ENCODE measurements around the gene HEXB. TPM values are rescaled to one million over a fixed set of nuclear protein-coding genes. Genes with fewer than 3 reads are reported as not detected.

HEXB gene
- total and polyA plus RNA-seq, 2 of the 13 experiments (the other 11 are each of a cell fraction or from before 2014, with no cell fraction given) = 100 to 104 TPM

- TF ChIP-seq TERF1 (CRISPR knock-in tag; IDR thresholded peaks at IDR 0.05) (no peak), HNRNPUL1 (IDR thresholded peaks at IDR 0.05; ENCODE audit: low read depth, low read length) (no peak), SOX5 (CRISPR knock-in tag; IDR thresholded peaks at IDR 0.05; ENCODE audit: borderline replicate concordance) (peak; percentile 64; the same call in 1 of the 2 replicates), ZBTB2 (CRISPR knock-in tag; IDR thresholded peaks at IDR 0.05; ENCODE audit: low read depth) (no peak), ZNF746 (CRISPR knock-in tag; IDR thresholded peaks at IDR 0.05) (peak; percentile 51), ZFP36L1 (CRISPR knock-in tag; IDR thresholded peaks at IDR 0.05) (peak; percentile 56; the same call in 1 of the 2 replicates), SNAPC4 (CRISPR knock-in tag; IDR thresholded peaks at IDR 0.05) (no peak), ESRRA (CRISPR knock-in tag; IDR thresholded peaks at IDR 0.05; ENCODE audit: low read depth) (peak; percentile 69; the same call in 1 of the 2 replicates), AGO2 (optimal IDR thresholded peaks at IDR 0.05; ENCODE audit: low read depth, low read length) (peak; percentile 31), MLX (CRISPR knock-in tag; IDR thresholded peaks at IDR 0.05) (peak; percentile 57; the same call in 1 of the 2 replicates), SUZ12 (IDR thresholded peaks at IDR 0.05; ENCODE audit: low read depth, low read length) (no peak), PHF8 (CRISPR knock-in tag; IDR thresholded peaks at IDR 0.05) (peak; percentile 18; the same call in 1 of the 2 replicates), ZNF513 (CRISPR knock-in tag; conservative IDR thresholded peaks at IDR 0.05) (0 out of 2 replicates have a peak, but pooled peaks have one; percentile 63), ZNF776 (CRISPR knock-in tag; IDR thresholded peaks at IDR 0.05) (no peak), ZNF775 (CRISPR knock-in tag; IDR thresholded peaks at IDR 0.05; ENCODE audit: borderline replicate concordance) (no peak), SMYD3 (CRISPR knock-in tag; IDR thresholded peaks at IDR 0.05) (no peak), ZNF615 (CRISPR knock-in tag; IDR thresholded peaks at IDR 0.05; ENCODE audit: borderline replicate concordance) (peak; percentile 76; the same call in 1 of the 2 replicates), ISL2 (CRISPR knock-in tag; IDR thresholded peaks at IDR 0.05) (peak; percentile 83; the same call in 1 of the 2 replicates), ZNF737 (CRISPR knock-in tag; IDR thresholded peaks at IDR 0.05; ENCODE audit: borderline replicate concordance) (no peak)
Measured at GRCh38 chr5:74640954-74641734, 43.9 kb upstream of the HEXB start (continued).

All from HepG2 (cell line).